Mucosa of gallbladder (tissue), 1 donor: ENCODE results near the gene TSC1. TPM values are rescaled to one million over a fixed set of nuclear protein-coding genes. Genes with fewer than 3 reads are reported as not detected.
"Not testable (repeated sequence)": the region's sequence is repeated elsewhere in the genome, so short reads cannot be mapped to it uniquely, and the experiment has no call there.

Experiments
- DNase-seq: peaks from one replicate; pipeline ENCODE4 v3.0.0-alpha.2; 2020; ENCODE audit warnings: low spot score
- total RNA-seq: library from RNA; stranded (reverse); gene quantifications from one replicate; pipeline ENCODE4 v1.2.1, GENCODE V29; 2021
- donor health status: DM: no; HTN: no; CAD: no.

The TSC1 gene
- total RNA-seq, 1 donor from 2014 or later = 54.0 TPM

DNA sequence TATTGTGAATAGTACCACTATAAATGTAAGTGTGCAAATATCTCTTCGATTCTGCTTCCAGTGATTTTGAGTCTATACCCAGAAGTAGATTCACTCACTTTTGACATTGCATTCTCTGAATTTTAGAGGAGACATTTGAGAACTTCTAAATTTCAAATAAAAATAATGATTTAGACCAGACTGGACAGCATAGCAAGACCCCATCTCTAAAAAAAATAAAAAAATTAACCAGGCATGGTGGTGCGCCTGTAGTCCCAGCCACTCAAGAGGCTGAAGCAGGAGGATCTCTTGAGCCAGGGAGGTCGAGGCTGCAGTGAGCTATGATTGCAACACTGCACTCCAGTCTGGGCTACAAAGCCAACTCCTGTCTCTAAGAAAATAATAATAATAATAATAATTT lies 32.2 kb upstream of the TSC1 start:
- no peak for DNase-seq

DNA sequence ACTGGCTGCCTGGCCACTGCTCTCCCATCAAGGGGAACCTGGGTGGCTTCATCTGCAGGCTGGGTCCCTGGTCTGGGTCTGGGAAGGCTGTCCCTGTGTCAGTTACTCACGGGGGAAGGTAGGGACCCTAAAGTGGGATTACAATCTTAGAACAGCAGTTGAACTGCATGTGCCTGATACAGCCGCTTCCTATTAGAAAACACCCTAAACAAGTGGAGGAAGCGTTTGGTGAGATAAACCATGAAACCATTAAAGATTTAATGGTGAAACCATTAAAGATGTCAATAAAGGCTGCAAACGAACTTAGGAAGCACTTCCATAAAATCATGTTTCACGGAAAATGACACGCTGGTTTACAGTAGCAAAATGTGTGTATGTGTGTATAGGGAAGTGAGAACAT lies 31.5 kb upstream of the TSC1 start:
- no peak for DNase-seq

DNA sequence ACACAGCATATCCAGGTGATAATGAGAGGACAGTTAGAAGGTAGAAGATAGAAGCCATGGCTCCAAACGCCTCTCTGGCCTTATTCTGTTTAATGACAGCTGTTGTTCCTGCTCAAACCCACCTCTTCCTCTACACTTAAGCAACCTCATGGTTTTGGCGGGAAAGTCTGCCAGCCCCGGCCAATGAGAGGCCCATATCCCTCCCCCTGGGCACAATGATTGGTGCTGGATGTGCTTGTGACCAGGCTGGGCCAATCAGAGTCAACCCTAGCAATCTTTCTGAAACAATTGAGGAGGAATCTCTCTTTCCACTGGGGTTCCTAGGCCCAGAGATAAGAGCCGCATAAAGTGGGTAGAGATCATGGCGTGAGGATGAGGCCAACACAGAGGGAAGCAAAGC lies 29.3 kb upstream of the TSC1 start:
- DNase-seq = no peak

DNA sequence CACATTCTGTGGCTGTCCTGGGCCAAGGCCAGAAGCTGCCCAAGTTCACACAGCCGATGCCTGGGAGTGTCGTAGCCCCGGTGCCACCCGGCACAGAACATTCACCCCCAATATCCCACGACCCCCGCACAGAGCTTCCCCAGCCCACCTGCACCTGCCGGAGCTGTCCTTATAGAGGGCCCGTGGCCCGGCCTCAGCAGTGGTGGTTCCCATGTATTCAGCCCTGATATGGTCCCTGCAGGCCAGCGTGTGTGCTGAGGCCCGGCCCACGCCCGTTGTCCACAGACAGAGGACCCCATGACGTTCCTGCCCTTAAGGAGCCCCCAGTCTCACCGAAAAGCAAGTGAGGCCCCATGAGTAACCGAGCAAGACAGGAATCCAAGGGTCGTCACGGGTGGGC lies 28.8 kb upstream of the TSC1 start:
- DNase-seq = no peak

DNA sequence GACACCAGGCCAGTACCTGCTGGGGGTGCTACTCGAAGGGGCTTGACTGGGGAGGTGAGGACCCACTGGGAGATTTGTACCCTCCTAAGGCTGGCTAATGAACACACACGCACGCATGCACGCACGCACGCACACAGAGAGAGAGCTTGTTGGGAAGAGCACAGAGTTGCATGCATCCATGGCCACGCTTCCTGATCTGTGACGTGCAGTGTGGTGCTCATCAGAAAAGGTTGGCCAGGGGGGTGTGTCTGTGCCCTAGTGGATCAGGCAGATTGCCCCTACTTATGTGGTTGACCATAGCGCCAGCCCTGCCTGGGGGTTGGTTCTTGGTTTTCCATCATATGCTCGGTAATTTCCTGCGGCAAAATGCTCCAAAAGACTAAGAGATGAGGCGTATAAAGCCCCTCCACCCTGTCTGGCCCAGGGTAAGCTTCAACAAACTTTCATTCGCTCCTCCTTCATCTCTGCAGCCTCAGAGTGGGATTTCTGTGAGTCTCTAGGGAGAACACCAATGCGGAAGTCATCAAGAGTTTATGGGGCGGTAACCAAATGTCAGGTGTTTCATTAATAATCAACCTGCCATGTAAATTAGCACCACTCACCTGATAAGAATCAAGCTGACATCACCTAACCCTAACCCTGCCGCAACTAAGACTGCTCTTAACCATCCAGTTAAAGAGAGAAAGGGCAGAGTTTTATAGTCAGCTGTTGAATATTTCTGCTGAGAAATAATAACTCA lies 26.1 kb upstream of the TSC1 start:
- DNase-seq = peak; percentile 31

GRCh38 chr9:132969783-132970182 lies 25.4 kb upstream of the TSC1 start:
- DNase-seq = no peak

- not testable (repeated sequence) for DNase-seq
Measured at GRCh38 chr9:132967908-132968307, 23.5 kb upstream of the TSC1 start.

- DNase-seq = no peak
Measured at GRCh38 chr9:132965478-132965877, 21.1 kb upstream of the TSC1 start.

GRCh38 chr9:132961002-132961401 lies 16.6 kb upstream of the TSC1 start:
- no peak for DNase-seq

GRCh38 chr9:132957805-132958204 lies 13.4 kb upstream of the TSC1 start:
- no peak for DNase-seq

GRCh38 chr9:132955768-132956167 lies 11.4 kb upstream of the TSC1 start:
- DNase-seq = no peak

GRCh38 chr9:132955123-132955522 lies 10.7 kb upstream of the TSC1 start:
- DNase-seq = no peak

DNA sequence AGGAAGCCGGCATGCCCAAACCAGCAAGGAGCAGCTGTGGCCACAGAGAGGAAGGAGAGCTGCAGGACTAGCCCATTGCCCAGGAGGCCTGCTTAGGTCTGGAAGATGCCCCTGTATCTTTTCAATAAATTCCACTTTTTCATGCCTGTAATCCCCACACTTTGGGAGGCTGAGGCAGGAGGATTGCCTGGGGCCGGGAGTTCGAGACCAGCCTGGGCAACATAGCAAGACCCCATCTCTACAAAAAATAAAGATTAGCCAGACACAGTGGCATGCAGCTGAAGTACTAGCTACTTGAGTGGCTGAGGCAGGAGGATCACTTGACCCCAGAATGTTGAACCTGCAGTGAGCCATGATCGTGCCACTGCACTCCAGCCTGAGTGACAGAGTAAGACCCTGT lies 5.3 kb upstream of the TSC1 start:
- DNase-seq = no peak

- no peak for DNase-seq
Measured at GRCh38 chr9:132948482-132949050, 4.2 kb upstream of the TSC1 start.

GRCh38 chr9:132947756-132948155 lies 3.3 kb upstream of the TSC1 start:
- no peak for DNase-seq

GRCh38 chr9:132946631-132947295 lies 2.3 kb upstream of the TSC1 start:
- no peak for DNase-seq

DNA sequence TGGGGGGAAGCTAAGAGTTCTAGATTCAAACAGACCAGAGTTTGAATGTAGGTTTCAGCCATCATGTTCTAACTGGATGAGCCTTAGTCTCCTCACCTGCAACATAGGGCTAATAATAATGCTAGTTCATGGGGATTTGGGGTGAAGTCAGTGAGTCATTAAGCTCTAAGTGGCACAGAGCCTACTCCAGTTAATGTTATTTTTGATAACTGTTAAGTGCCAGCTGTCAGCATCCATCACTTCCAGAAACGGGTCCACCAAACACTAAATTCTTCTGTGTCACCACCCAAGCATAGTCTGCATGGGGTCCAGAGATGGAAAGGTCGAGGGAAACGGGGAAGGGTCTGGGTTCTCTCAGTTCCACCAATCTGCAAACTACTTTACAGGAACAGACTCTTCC lies 1.8 kb upstream of the TSC1 start:
- no peak for DNase-seq

DNA sequence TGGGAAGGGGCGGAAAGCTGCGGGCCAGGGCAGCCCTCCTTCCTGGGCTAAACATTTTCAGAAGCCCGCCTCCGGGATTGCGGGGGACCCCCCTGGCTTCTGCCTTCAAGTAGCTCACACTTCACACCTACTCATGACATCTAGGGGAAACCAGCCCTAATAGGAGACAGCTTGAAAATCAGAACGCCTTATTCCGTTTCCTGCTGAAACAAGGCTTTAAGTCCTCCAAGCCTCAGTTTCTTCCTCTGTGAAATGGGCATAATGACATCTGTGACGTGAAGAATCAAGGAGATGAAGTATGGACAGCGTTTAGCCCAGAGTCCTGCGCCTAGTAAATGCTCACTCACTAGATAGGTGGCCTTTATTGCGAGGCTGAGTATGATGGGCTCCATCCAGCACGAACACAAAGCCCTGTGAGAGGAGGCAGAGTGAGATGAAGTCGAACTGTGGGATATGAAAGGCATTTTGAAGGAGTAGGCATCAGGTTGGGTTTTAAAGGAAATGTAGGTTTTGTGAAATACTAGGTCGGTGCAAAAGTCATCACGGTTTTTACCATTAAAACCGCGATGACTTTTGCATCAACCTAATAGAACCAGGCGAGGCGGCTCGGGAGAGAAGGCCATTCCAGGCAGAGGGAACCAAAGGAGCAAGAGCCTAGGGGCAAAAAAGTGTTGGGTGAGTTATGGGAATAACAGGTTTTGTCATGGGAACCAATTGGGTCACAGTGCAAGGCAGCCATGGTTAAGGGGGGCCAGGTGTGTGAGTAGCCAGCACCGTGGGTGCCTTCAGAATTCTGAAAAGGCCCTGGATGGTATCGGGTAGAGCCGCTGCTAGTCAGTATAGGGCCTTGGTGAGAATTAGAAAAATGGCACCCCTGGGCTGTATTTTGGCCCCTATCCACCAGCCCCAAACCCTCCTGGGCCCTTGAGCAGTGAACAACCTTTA lies 1.0 kb upstream of the TSC1 start:
- no peak for DNase-seq

- DNase-seq = no peak
Measured at GRCh38 chr9:132943651-132944293, 644 bp downstream of the TSC1 start.

- DNase-seq = no peak
Measured at GRCh38 chr9:132942541-132943182, 1.8 kb downstream of the TSC1 start.

DNA sequence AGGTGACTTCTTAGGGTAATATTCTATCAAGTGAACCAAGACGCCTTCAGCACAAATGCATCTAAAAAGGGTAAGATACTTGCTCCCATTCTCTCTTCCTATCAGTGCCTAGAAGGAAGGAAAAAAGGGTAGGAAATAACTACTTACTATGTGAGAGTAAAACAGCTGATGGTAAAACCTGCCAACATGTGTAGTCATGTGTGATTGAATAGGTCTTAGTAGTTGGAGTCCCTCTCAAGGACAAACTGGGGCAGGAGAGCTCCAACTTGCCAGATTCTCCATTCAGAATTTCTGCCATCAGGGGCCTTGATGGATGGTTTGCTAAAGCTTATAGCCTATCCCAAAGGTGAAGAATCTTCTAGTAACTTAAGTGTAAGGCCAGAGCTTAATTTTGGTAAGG lies 5.2 kb downstream of the TSC1 start:
- no peak for DNase-seq
